Immature natural killer cell (primary cell): ENCODE data around the gene SYCP1. TPM values are rescaled to one million over a fixed set of nuclear protein-coding genes. Genes with fewer than 3 reads are reported as not detected.
A peak's percentile ranks its signal among the peaks of the same experiment; 100 is the strongest.
"Not testable (repeated sequence)": the region's sequence is repeated elsewhere in the genome, so short reads cannot be mapped to it uniquely, and the experiment has no call there.

Source experiments
- DNase-seq, 3 donors: peaks; one replicate each; pipeline ENCODE4 v3.0.0; 2022; ENCODE audit warnings: mixed read lengths in 1 of 3
- H3K27ac Mint-ChIP-seq, 6 donors: one replicate each; pipeline ENCODE4 v1.8.0; 2020; ENCODE audit warnings: mixed read lengths in 6 of 6, mild to moderate bottlenecking in 5 of 6, inconsistent platforms in 4 of 6, moderate library complexity in 3 of 6
- H3K27me3 Mint-ChIP-seq, 3 donors: one replicate each; pipeline ENCODE4 v1.8.0; 2020 to 2021; ENCODE audit warnings: low read depth in 3 of 3, mild to moderate bottlenecking in 3 of 3, mixed read lengths in 3 of 3, moderate library complexity in 3 of 3, inconsistent platforms in 1 of 3
- H3K36me3 Mint-ChIP-seq, 3 donors: one replicate each; pipeline ENCODE4 v1.8.0; 2020; ENCODE audit warnings: mixed read lengths in 3 of 3, inconsistent platforms in 2 of 3, mild to moderate bottlenecking in 2 of 3
- H3K4me1 Mint-ChIP-seq, 2 donors: one replicate each; pipeline ENCODE4 v1.8.0; 2020; ENCODE audit warnings: inconsistent platforms in 2 of 2, mild to moderate bottlenecking in 2 of 2, mixed read lengths in 2 of 2, moderate library complexity in 1 of 2
- H3K4me3 Mint-ChIP-seq, 5 donors: one replicate each; pipeline ENCODE4 v1.8.0; 2020; ENCODE audit warnings: mild to moderate bottlenecking in 5 of 5, mixed read lengths in 5 of 5, inconsistent platforms in 3 of 5, moderate library complexity in 3 of 5
- H3K9me3 Mint-ChIP-seq, 6 donors: one replicate each; pipeline ENCODE4 v1.8.0; 2020; ENCODE audit warnings: mild to moderate bottlenecking in 6 of 6, mixed read lengths in 6 of 6, inconsistent platforms in 4 of 6, moderate library complexity in 3 of 6
- polyA plus RNA-seq, 3 donors: library from polyadenylated mRNA; unstranded; fragments of 300-500 nt; fragmentation: Illumina TruSeq; gene quantifications; one replicate each; pipeline ENCODE4 v1.2.3, GENCODE V29; 2021

SYCP1 gene
- polyA plus RNA-seq, 3 donors from 2014 or later: not detected

GRCh38 chr1:114988095-114988494 is 133.4 kb downstream of the SYCP1 start:
- peaks cover 19 to 27% (median 20%) of the 10 kb centered on the region in 6 donors for H3K9me3 Mint-ChIP-seq
- H3K36me3 Mint-ChIP-seq: peaks cover 0 to 13% (median 0%) of the 10 kb centered on the region in 3 donors
- H3K4me1 Mint-ChIP-seq: no peaks in the 10 kb centered on the region
- DNase-seq: no peak
- no peak overlapping the region for H3K27ac Mint-ChIP-seq
- no peak overlapping the region for H3K4me3 Mint-ChIP-seq
- H3K27me3 Mint-ChIP-seq: peaks cover 2 to 18% (median 6%) of the 10 kb centered on the region in 3 donors

- Mint-ChIP-seq H3K4me1 (no peaks in the 10 kb centered on the region), H3K27me3 (peaks cover 3 to 7% (median 4%) of the 10 kb centered on the region in 3 donors), H3K36me3 (no peaks in the 10 kb centered on the region), H3K9me3 (peaks cover 0 to 4% (median 0%) of the 10 kb centered on the region in 6 donors), H3K4me3 (no peak overlapping the region), H3K27ac (no peak overlapping the region)
- DNase-seq: no peak
These were observed 143.0 kb downstream of the SYCP1 start for GRCh38 chr1:114997510-114998289.

GRCh38 chr1:115006191-115006590 is 151.5 kb downstream of the SYCP1 start:
- Mint-ChIP-seq H3K36me3 (no peaks in the 10 kb centered on the region), H3K4me3 (no peak overlapping the region), H3K27me3 (peaks cover 4 to 6% (median 4%) of the 10 kb centered on the region in 3 donors), H3K4me1 (no peaks in the 10 kb centered on the region), H3K27ac (no peak overlapping the region), H3K9me3 (peaks cover 0 to 4% (median 0%) of the 10 kb centered on the region in 6 donors)
- no peak for DNase-seq

GRCh38 chr1:115012006-115012405 is 157.3 kb downstream of the SYCP1 start:
- Mint-ChIP-seq H3K27me3 (peaks cover 0 to 5% (median 3%) of the 10 kb centered on the region in 3 donors), H3K4me3 (no peak overlapping the region), H3K36me3 (no peaks in the 10 kb centered on the region), H3K27ac (no peak overlapping the region), H3K9me3 (peaks cover 0 to 1% (median 0%) of the 10 kb centered on the region in 6 donors), H3K4me1 (no peaks in the 10 kb centered on the region)
- no peak for DNase-seq

DNA sequence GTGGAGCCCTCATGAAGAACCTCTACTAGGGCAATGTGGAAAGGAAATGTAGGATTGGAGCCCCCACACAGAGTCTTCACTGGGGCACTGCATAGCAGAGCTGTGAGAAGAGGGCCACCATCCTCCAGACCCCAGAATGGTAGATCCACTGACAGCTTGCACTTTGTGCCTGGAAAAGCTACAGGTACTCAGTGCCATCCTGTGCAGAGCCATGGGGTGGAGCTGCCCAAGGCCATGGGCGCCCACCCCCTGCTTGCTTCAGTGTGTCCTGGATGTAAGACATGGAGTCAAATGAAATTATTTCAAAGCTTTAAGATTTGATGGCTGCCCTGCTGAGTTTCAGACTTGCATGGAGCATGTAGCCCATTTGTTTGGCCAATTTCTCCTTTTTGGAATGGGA is 157.8 kb downstream of the SYCP1 start:
- Mint-ChIP-seq H3K9me3 (peaks cover 0 to 1% (median 0%) of the 10 kb centered on the region in 6 donors), H3K4me3 (no peak overlapping the region), H3K27me3 (peaks cover 0 to 7% (median 3%) of the 10 kb centered on the region in 3 donors), H3K27ac (no peak overlapping the region), H3K4me1 (no peaks in the 10 kb centered on the region), H3K36me3 (no peaks in the 10 kb centered on the region)
- DNase-seq: no peak

GRCh38 chr1:115013792-115014191 is 159.1 kb downstream of the SYCP1 start:
- Mint-ChIP-seq H3K27me3 (peaks cover 0 to 7% (median 3%) of the 10 kb centered on the region in 3 donors), H3K27ac (no peak overlapping the region), H3K4me3 (no peak overlapping the region), H3K9me3 (peaks cover 0 to 3% (median under 1%) of the 10 kb centered on the region in 6 donors), H3K4me1 (no peaks in the 10 kb centered on the region), H3K36me3 (peaks cover 0 to 4% (median 0%) of the 10 kb centered on the region in 3 donors)
- DNase-seq: no peak

DNA sequence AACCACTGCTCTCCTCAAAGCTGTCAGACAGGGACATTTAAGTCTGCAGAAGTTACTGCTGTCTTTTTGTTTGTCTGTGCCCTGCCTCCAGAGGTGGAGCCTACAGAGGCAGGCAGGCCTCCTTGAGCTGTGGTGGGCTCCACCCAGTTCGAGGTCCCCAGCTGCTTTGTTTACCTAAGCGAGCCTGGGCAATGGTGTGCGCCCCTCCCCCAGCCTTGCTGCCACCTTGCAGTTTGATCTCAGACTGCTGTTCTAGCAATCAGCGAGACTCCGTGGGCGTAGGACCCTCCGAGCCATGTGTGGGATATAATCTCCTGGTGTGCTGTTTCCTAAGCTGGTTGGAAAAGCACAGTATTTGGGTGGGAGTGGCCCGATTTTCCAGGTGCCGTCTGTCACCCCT is 164.9 kb downstream of the SYCP1 start:
- not testable (repeated sequence) for H3K4me3 Mint-ChIP-seq, H3K36me3 Mint-ChIP-seq, H3K27me3 Mint-ChIP-seq, H3K27ac Mint-ChIP-seq, DNase-seq, H3K4me1 Mint-ChIP-seq, H3K9me3 Mint-ChIP-seq

DNA sequence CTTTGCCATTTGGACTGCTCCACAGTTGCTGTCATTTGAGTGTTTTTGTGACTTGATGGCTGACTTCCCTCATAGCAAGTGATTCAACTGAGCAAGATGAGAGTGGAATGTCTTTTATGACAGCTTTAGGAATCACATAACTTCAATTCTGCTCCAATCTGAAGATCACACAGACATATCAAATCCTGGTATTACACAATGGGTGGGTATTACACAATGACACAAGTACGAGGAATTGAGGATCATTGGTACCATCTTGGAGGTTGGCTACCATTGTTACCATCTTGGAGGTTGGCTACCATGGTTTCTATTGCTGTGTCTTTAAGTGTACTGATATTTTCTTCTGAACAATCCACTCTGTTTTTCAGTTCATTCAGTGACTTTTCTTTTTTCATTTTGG is 166.5 kb downstream of the SYCP1 start:
- H3K27ac Mint-ChIP-seq: no peak overlapping the region
- H3K36me3 Mint-ChIP-seq: peaks cover 0 to 4% (median 0%) of the 10 kb centered on the region in 3 donors
- peaks cover 3 to 6% (median 6%) of the 10 kb centered on the region in 3 donors for H3K27me3 Mint-ChIP-seq
- H3K4me3 Mint-ChIP-seq: no peak overlapping the region
- peaks cover 0 to 2% (median 0%) of the 10 kb centered on the region in 6 donors for H3K9me3 Mint-ChIP-seq
- no peaks in the 10 kb centered on the region for H3K4me1 Mint-ChIP-seq
- DNase-seq: no peak

- peak overlapping the region in 1 of 6 donors; percentile 13 for H3K27ac Mint-ChIP-seq
These were observed 168.9 kb downstream of the SYCP1 start for GRCh38 chr1:115023593-115023992.

DNA sequence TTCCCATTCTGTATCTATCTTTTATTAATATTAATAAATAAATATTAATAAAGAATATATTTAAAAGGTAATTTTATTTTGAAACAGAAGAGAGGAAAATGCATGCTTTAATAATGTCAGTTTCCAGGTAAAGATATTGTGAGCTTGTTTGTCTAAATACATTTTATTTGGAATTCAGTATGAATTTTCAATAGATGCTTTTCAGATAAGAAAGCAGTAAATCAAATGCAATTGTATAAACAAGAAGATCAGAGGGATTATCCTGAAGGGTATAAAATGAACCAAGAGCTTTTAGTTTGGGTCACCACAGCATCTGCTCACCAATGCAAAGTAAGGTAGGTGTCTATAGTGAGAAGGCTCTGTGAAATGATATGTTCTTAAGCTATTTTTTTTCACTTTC is 174.9 kb downstream of the SYCP1 start, which contains the start of gene TSHB:
TSS of gene TSHB (plus strand) at position 301 of the 400 bp plus-strand sequence. CDS start 3,537 bp downstream, outside the sequence.
- H3K9me3 Mint-ChIP-seq: no peaks in the 10 kb centered on the region
- H3K27me3 Mint-ChIP-seq: peaks cover 0 to 4% (median 0%) of the 10 kb centered on the region in 3 donors
- H3K4me3 Mint-ChIP-seq: no peak within 1 kb of the TSS
- H3K36me3 Mint-ChIP-seq: no peaks in the 10 kb centered on the region
- DNase-seq: no peak
- no peak within 1 kb of the TSS for H3K27ac Mint-ChIP-seq
- H3K4me1 Mint-ChIP-seq: no peaks in the 10 kb centered on the region

More at GRCh38 chr1:115023593-115023992, 168.9 kb downstream of the SYCP1 start:
- peaks cover 3 to 6% (median 4%) of the 10 kb centered on the region in 3 donors for H3K27me3 Mint-ChIP-seq
- H3K36me3 Mint-ChIP-seq: peaks cover 0 to 1% (median 0%) of the 10 kb centered on the region in 3 donors
- DNase-seq: no peak
- H3K4me3 Mint-ChIP-seq: no peak overlapping the region
- H3K9me3 Mint-ChIP-seq: peaks cover 0 to 2% (median 0%) of the 10 kb centered on the region in 6 donors
- no peaks in the 10 kb centered on the region for H3K4me1 Mint-ChIP-seq

- H3K27ac Mint-ChIP-seq: no peak overlapping the region
- no peak overlapping the region for H3K4me3 Mint-ChIP-seq
- no peaks in the 10 kb centered on the region for H3K4me1 Mint-ChIP-seq
- DNase-seq: no peak
- H3K27me3 Mint-ChIP-seq: peaks cover 0 to 4% (median 0%) of the 10 kb centered on the region in 3 donors
- H3K36me3 Mint-ChIP-seq: no peaks in the 10 kb centered on the region
- no peaks in the 10 kb centered on the region for H3K9me3 Mint-ChIP-seq
These were observed 176.9 kb downstream of the SYCP1 start for GRCh38 chr1:115031595-115031994.

GRCh38 chr1:115035652-115036051 is 181.0 kb downstream of the SYCP1 start:
- Mint-ChIP-seq H3K4me3 (no peak overlapping the region), H3K9me3 (no peaks in the 10 kb centered on the region), H3K27me3 (peaks cover 0 to 4% (median 0%) of the 10 kb centered on the region in 3 donors), H3K27ac (no peak overlapping the region), H3K4me1 (no peaks in the 10 kb centered on the region), H3K36me3 (peaks cover 0 to 12% (median 8%) of the 10 kb centered on the region in 3 donors)
- no peak for DNase-seq

GRCh38 chr1:115036814-115037507 is 182.3 kb downstream of the SYCP1 start:
- Mint-ChIP-seq H3K27ac (no peak overlapping the region), H3K36me3 (peaks cover 2 to 21% (median 11%) of the 10 kb centered on the region in 3 donors), H3K4me1 (no peaks in the 10 kb centered on the region), H3K27me3 (peaks cover 0 to 4% (median 0%) of the 10 kb centered on the region in 3 donors), H3K9me3 (no peaks in the 10 kb centered on the region), H3K4me3 (no peak overlapping the region)
- DNase-seq: no peak

DNA sequence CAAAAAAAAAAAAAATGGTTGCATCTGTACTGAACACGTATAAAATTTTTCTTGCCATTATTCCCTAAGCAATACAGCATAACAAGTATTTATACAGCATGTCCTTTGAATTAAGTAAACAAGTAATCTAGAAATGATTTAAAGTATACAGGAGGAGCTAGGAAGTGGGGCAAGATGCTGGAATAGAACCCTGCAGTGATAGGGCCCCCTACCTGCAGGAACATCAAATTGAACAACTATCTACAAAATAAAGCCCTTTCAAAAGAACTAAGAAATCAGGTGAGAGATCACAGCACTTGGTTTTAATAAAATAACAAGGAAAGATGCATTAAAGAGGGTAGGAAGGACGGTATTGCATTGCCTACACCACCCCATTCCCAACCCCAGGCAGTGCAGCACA is 185.8 kb downstream of the SYCP1 start:
- peaks cover 0 to 6% (median 0%) of the 10 kb centered on the region in 6 donors for H3K9me3 Mint-ChIP-seq
- no peak for DNase-seq
- H3K36me3 Mint-ChIP-seq: peaks cover 32 to 55% (median 34%) of the 10 kb centered on the region in 3 donors
- H3K27ac Mint-ChIP-seq: peak overlapping the region in 1 of 6 donors; percentile 18
- no peaks in the 10 kb centered on the region for H3K4me1 Mint-ChIP-seq
- no peak overlapping the region for H3K4me3 Mint-ChIP-seq
- peaks cover 0 to 2% (median 0%) of the 10 kb centered on the region in 3 donors for H3K27me3 Mint-ChIP-seq
